Left cardiac atrium (tissue), 4 donors: ENCODE data around the gene RBSN. TPM values are rescaled to one million over a fixed set of nuclear protein-coding genes. Genes with fewer than 3 reads are reported as not detected.
"Not testable (repeated sequence)": the region's sequence is repeated elsewhere in the genome, so short reads cannot be mapped to it uniquely, and the experiment has no call there.

Experiments
- ATAC-seq, 2 donors: fragments of 200-7000 bp; cut with Tn5 transposase; one replicate each; pipeline ENCODE4 v1.9.1; 2020; ENCODE audit warnings: mild to moderate bottlenecking in 2 of 2, moderate library complexity in 2 of 2
- DNase-seq: peaks from one replicate; pipeline ENCODE4 v3.0.0-alpha.2; 2020
- intact Hi-C, 2 donors: fragments of 100-400 bp; cut with DNase I; formaldehyde crosslinking; loops; one replicate each; pipeline versions ENCODE4 v1.14.1 to v1.15.1; 2022 to 2023
- long read RNA-seq: library from polyadenylated mRNA; unstranded; transcript quantifications from one replicate; pipeline ENCODE4 v2.0.0, GENCODE V29; 2021
- total RNA-seq, 2 donors: library from RNA; stranded (reverse); fragmentation: NEBNext Ultra II Directional; extraction: Animal tissue kit (Norgen Biotek cat#: 25700); gene quantifications; one replicate each; pipeline ENCODE4 v1.2.1, GENCODE V29; 2021
- donor health status: DM: no; HTN: yes; CAD: no.
- donor health status: DM: no; HTN: yes; CAD: no; lungs with severe emphysema.
- donor health status: DM: yes; HTN: yes; CAD: no.
- donor health status: Dilated cardiomyopathy.

Gene RBSN
- total RNA-seq: 10 to 100 TPM; 18.7 to 20.8 TPM
- long read RNA-seq, full-length matches to known transcripts: 1 of 18 reads
- long read RNA-seq, partial matches to known transcripts: 8 of 18 reads
- long read RNA-seq, other reads (novel, unspliced or antisense): 9 of 18 reads

GRCh38 chr3:15098503-15099363 is at the start of gene RBSN:
RBSN (minus strand) TSS chr3:15099148; CDS start chr3:15096120, 3,028 bp downstream.
- ATAC-seq (peak; percentile 78 to 85), DNase-seq (peak; percentile 98)
- intact Hi-C loops: loop anchor here in 1 of 2 donors (10.0 kb wide), 1 partner anchor 444 kb away; the partner anchor contains the start of gene CCDC174

DNA sequence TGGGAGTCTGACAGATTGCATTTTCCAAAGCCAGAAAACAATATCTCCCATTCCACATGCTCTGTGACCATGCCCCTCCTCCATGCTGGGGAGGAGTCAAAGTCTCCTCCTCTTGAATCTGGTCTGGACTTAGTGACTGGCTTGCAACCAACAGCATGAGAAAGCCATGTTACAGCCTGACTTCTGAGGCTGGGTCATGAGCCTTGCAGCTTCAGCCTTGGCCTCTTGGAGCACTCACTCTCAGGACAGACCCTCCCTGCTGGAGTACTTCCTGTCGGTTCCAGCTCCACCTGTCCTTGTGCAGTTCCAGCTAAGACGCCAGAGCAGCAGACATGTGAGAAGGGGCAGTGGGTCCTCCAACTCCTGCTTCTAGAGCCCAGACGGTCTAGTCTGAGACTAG is 49.7 kb upstream of the RBSN start:
- DNase-seq (no peak), ATAC-seq (peak; percentile 22 to 30)
- intact Hi-C loops: no loop called here

DNA sequence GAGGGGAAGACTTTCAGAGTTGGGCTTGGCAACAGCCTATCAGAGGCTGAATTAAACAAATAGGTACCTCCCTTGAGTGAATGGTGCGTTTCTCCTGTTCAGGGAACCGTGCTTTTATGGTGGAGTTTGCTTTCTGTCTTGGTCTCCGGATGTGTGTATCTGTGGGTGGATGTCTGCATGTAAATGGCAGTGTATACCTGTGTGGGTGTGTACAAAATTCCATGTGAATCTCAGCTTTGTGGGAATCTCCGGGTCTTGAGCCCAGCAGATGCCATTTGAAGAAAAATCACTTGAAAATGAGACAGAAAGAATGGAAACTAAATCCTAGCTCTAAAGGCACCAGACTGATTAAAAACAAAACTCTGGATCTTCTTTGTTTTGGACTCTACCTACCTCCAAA is 37.9 kb upstream of the RBSN start:
- intact Hi-C loops, ATAC-seq, DNase-seq: not testable (repeated sequence)

DNA sequence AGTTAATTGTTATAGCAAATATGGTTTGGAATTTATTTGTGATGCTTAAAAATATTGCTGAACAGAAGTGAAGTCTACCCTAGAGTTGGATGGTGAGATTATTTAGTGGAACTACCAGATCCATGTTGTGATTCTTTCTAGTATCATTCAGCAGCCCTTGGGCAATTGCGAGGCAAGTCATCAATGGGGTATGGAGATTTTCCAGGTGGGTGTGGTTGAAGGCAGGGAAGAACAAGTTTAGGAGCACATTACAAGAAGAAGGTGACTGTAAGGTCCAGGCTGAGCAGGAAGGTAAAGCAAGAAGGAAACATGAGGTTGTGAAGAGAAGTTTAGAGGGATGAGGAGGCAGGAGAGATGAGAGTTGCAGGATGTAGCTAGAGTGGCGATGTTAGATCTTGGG is 36.0 kb upstream of the RBSN start:
- ATAC-seq, DNase-seq, intact Hi-C loops: not testable (repeated sequence)

GRCh38 chr3:15128403-15128802 is 29.5 kb upstream of the RBSN start:
- DNase-seq, ATAC-seq, intact Hi-C loops: not testable (repeated sequence)

DNA sequence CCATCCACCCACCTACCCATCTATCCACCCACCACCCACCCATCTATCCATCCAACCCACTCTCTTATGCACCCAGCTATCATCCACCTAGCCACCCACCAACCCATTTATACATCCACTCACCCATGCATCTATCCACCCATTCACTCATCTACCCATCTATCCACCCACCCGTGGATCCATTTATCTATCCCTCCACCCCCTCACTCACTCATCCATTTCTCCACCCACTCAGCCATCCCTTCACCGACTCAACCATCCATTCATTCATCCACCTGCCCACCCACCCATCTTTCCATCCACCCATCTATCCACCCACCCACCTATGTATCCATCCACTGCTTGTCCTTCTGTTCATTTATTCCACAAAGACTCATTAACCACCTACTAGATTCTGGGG is 28.0 kb upstream of the RBSN start:
- intact Hi-C loops, DNase-seq: not testable (repeated sequence)

DNA sequence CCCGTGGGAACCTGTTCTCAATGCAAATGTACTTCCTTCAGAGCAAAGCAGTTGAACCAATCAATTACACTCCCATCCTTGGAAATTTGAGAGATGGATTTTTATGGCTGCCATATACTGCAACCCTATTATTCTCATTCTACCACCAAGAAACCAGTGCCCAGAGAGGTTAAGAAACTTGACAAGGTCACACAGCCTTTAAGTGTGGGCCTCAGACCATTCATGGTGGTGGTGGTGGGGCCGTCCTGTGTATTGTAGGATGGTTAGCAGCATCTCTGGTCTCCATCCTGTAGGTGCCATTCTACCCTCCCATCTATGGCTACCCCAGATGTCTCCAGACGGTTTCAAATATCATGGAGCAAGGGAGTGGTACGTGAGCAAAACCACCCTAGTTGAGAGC is 23.4 kb upstream of the RBSN start:
- DNase-seq (no peak), ATAC-seq (no peak)
- intact Hi-C loops: no loop called here

More for the DNA sequence above, 28.0 kb upstream of the RBSN start:
- ATAC-seq: not testable (repeated sequence)

DNA sequence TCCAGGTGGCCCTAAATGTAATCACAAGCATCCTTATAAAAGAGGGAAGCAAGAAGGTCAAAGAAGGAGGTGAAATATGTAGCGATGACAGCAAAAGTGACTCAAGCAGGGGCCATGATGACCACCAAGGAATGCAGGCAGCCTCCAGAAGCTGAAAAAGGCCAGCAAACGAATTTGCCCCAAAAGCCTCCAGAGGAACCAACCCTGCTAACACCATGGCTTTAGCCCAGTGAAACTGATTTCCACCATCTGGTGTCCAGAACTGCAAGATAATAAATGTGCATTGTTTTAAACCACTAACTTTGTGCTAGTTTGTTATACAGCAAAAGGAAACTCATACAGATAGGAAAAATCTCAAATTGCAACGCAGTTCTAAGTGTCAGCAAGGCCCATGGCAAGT is 23.0 kb upstream of the RBSN start:
- DNase-seq (no peak), ATAC-seq (no peak)
- intact Hi-C loops: no loop called here

DNA sequence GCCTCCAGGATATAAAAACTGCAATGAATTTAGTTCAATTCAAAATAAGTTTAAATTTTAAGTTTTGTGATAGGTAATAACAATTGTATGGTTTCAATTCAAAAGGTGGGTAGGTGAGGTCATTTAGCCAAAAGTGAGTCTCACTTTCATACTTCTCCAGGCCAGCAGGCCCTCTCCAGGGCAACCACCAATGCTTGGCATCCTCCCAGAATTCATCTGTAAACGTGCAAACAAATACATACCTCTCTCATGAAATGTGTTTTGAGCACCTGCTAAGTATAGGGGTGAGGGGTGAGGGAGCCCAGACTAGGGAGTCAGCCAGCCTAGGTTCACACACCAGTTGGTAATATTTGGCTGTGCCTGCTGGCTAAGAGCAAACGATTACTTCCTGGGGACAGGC is 22.0 kb upstream of the RBSN start:
- DNase-seq (no peak), ATAC-seq (no peak)
- intact Hi-C loops: no loop called here

DNA sequence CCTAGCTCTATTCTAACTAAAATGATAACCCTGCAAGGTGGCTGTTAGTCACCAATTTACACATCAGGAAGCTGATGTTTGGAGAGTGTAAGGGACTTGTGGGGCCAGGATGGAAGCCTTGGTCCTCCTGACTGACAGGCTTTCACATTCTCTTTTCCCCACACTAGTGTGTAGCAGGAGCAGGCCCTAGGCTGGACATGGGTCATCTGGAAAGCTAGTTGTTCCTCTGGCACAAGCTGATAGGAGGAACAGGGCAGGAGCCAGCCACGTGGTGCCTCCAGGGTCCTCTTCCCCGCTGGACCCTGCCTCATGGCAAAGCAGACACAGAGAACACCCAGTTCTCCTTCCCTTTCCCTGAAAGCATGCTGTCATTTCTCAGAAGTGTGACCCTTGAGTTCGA is 18.1 kb upstream of the RBSN start:
- intact Hi-C loops: loop anchor here (10.0 kb wide), 2 partner anchors 88 to 258 kb away; partner anchors contain the start of gene CAPN7 (in 2 of the 2)
- ATAC-seq (no peak), DNase-seq (no peak)

DNA sequence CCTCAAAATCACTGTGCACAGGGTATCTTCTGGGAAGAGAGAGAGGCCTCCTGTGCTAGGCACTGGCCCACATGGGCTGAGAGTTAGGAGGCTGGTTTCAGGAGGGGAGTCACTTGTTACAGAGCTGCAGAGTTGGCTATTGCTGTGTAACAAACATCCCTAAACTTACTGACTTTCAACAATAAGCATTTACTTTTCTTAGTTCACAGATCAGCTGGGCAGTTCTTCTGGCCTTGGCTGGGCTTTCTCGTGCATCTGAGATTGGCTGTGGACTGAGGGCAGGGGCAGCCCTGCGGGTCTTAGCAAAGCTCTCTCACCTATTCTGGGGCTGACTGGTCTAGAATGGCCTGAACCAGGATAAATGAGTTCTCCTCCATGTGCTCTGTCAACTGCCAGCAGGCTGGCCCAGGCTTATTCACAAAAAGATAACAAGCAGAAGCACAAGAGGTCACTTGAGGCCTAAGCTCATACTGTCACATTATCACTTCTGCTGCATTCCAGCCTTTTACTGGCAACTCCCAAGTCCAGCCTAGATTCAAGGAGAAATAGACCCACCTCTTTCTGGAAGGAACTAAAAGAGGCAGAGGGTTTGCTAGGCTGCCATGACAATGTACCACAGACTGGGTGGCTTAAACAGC is 17.2 kb upstream of the RBSN start:
- DNase-seq (no peak), ATAC-seq (peak; percentile 57 to 73)
- intact Hi-C loops: loop anchor here (10.0 kb wide), 2 partner anchors 89 to 259 kb away; partner anchors contain the start of gene CAPN7 (in 2 of the 2)

DNA sequence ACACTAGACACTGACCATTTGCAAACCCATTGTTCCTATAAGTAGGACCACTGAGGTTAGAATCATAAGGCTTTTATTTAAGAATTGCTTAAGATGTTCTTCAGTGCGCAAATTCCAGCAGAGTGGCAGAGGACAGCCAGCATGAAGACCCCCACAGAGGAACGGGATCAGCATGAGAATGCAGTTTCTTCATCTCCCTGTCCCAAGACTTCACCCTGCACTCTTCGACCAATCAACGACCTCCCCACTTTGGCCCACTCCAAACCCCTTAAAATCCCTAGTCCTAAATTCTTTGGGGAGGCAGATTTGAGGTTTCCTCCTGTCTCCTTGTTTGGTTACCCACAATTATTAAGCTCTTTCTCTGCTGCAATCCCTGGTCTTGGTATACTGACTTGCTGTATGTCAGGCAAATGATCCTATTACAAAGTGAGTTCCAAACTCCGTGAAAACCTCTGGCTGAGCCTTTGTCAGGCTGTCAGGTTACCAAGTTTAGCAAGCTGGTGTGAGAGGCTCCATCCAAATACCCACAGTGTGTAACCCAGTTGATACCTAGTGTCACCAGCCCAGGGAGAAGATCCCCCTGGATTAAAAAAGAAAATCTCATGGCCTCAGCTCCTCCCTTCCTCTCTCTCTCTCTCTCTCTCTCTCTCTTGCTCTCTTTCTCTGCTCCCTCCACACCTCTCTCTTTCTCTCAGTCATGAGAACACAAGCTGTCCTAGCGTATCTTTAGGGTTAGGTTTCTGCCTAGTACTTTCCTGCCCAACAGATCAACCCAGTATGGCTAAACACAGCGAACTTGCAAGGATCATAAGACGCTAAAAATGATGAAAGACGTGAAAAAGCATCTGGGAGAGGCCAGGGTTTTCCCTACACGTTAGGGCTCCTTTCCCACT is 15.8 kb upstream of the RBSN start:
- intact Hi-C loops: loop anchor here (5.0 to 10.0 kb wide), 3 partner anchors 63 to 260 kb away; partner anchors contain the start of gene CAPN7 (in 2 of the 2)
- DNase-seq: no peak
- ATAC-seq: peak in 1 of 2 donors; percentile 17

- no peak for ATAC-seq
- intact Hi-C loops: loop anchor here (5.0 to 10.0 kb wide), 3 partner anchors 63 to 261 kb away; partner anchors contain the start of gene CAPN7 (in 2 of the 2)
These were observed 14.9 kb upstream of the RBSN start for GRCh38 chr3:15113884-15114283.

GRCh38 chr3:15113471-15113870 is 14.5 kb upstream of the RBSN start:
- intact Hi-C loops: loop anchor here (5.0 to 10.0 kb wide), 3 partner anchors 64 to 261 kb away; partner anchors contain the start of gene CAPN7 (in 2 of the 2)
- ATAC-seq (no peak), DNase-seq (no peak)

More at GRCh38 chr3:15113884-15114283, 14.9 kb upstream of the RBSN start:
- no peak for DNase-seq

GRCh38 chr3:15112011-15112410 is 13.1 kb upstream of the RBSN start:
- intact Hi-C loops: loop anchor here (5.0 to 10.0 kb wide), 3 partner anchors 65 to 263 kb away; partner anchors contain the start of gene CAPN7 (in 2 of the 2)
- ATAC-seq (no peak), DNase-seq (no peak)

- DNase-seq (no peak), ATAC-seq (no peak)
- intact Hi-C loops: loop anchor here (5.0 to 10.0 kb wide), 3 partner anchors 67 to 265 kb away; partner anchors contain the start of gene CAPN7 (in 2 of the 2)
These were observed 11.3 kb upstream of the RBSN start for GRCh38 chr3:15110206-15110605.

- DNase-seq: no peak
- intact Hi-C loops: loop anchor here in 1 of 2 donors (5.0 kb wide), 1 partner anchor 448 kb away; no protein-coding TSS in a partner anchor
- ATAC-seq: no peak
These were observed 9.9 kb upstream of the RBSN start for GRCh38 chr3:15108869-15109268.

DNA sequence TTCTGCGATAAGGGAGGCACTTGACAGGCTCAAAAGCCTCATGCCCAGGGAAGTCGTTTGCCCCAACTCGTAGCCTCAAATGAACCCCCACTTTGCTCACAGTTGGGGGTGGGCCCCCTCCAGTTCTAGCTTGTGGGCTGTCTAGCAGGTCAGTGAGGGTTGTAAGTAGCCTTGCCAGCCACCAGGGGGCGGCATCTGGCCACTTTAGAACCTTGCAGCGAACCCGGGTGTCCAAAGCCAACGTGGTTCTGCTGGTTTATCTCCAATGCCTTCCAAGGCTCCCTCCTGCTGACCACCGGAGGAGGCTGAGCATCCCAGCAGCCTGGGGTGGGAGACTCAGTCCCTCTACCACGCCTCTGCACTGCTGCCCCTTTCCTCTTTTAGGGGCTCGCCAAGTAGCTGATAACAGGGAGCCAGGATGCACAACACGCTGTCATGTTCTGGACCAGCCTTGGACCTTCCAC is 9.2 kb upstream of the RBSN start:
- intact Hi-C loops: loop anchor here in 1 of 2 donors (5.0 kb wide), 1 partner anchor 449 kb away; no protein-coding TSS in a partner anchor
- peak; percentile 71 for DNase-seq
- peak; percentile 87 to 92 for ATAC-seq
